HepG2 (cell line): ENCODE results near the gene NWD2. TPM values are rescaled to one million over a fixed set of nuclear protein-coding genes. Genes with fewer than 3 reads are reported as not detected.

ENCODE experiments used
- ATAC-seq: fragments of 200-7000 bp; cut with Tn5 transposase; 3 replicates; pipeline ENCODE4 v1.9.1; 2020; ENCODE audit warnings: mild to moderate bottlenecking, moderate library complexity
- BruUV-seq: library from RNA; stranded (reverse); fragments of 400-500 nt; replicated peaks from 2 replicates; lab custom pipeline; 2021; lab: Mats Ljungman, UMichigan
- CTCF ChIA-PET: fragments of 300-600 bp; formaldehyde crosslinking; extraction: SDS; loops from one replicate; lab custom pipeline; 2021; ENCODE audit warnings: low total read pairs, inconsistent platforms, low intra/inter-chr PET ratio; lab: Yijun Ruan, JAX
- POLR2A ChIA-PET: fragments of 350-600 bp; sonication (Branson Sonifier 250); formaldehyde crosslinking; loops from one replicate; lab custom pipeline; 2020; ENCODE audit warnings: antibody characterized with exemption, inconsistent platforms; lab: Yijun Ruan, JAX
- DNase-seq: peaks from one replicate; pipeline ENCODE4 v3.0.0-alpha.2; 2015; ENCODE audit warnings: low spot score
- FAIRE-seq: peaks from 3 replicates; lab custom pipeline; 2011; peaks lifted over from hg19 to GRCh38; lab: Jason Lieb, UNC
- H2AFZ ChIP-seq: one replicate; pipeline ENCODE4 v1.6.1; 2011; ENCODE audit warnings: low read length, inconsistent platforms
- H3K27ac ChIP-seq: fragments of 300-600 bp; 3 replicates; pipeline ENCODE4 v1.8.0; 2011; ENCODE audit warnings: mixed run types, mild to moderate bottlenecking, mixed read lengths, low read length, inconsistent platforms; ENCODE audit not compliant: insufficient read depth; ENCODE audit errors: extremely low read length
- H3K27me3 ChIP-seq, 2 experiments: fragments of 200-600 bp in 1 of 2; 2 replicates in 1 of 2; 3 replicates in 1 of 2; pipeline versions ENCODE4 v1.6.0 to v1.8.0; 2011; ENCODE audit warnings: low read length in 2 of 2, mild to moderate bottlenecking in 2 of 2, moderate library complexity in 2 of 2, inconsistent platforms in 1 of 2; ENCODE audit not compliant: insufficient read depth in 2 of 2, control insufficient read depth in 1 of 2
- H3K36me3 ChIP-seq, 2 experiments: fragments of 200-600 bp in 1 of 2; replicated peaks in 1 of 2; 2 replicates in 1 of 2; 3 replicates in 1 of 2; pipeline versions ENCODE4 v1.5.1 to v1.8.0; 2011; ENCODE audit warnings: low read length in 2 of 2, inconsistent platforms in 1 of 2; ENCODE audit not compliant: insufficient read depth in 2 of 2, control insufficient read depth in 1 of 2
- H3K4me1 ChIP-seq: 2 replicates; pipeline ENCODE4 v1.5.1; 2012; ENCODE audit warnings: low read length, inconsistent platforms; ENCODE audit not compliant: insufficient read depth
- H3K4me2 ChIP-seq: 2 replicates; pipeline ENCODE4 v1.6.0; 2011; ENCODE audit warnings: low read depth, low read length, inconsistent platforms
- H3K4me3 ChIP-seq, 3 experiments: fragments of 200-600 bp in 1 of 3; sonication (generic), shearing (Covaris generic) in 1 of 3; replicated peaks in 1 of 3; 2 replicates each; pipeline ENCODE4 v1.5.1; 2011 to 2016; ENCODE audit warnings: low read length in 3 of 3, inconsistent platforms in 2 of 3, low read depth in 2 of 3, mild to moderate bottlenecking in 2 of 3, control low read depth in 1 of 3, mixed read lengths in 1 of 3; ENCODE audit not compliant: insufficient read depth in 1 of 3
- H3K79me2 ChIP-seq: one replicate; pipeline ENCODE4 v1.6.1; 2011; ENCODE audit warnings: low read length, inconsistent platforms; ENCODE audit not compliant: insufficient read depth
- H3K9ac ChIP-seq: 2 replicates; pipeline ENCODE4 v1.6.0; 2011; ENCODE audit warnings: mild to moderate bottlenecking, low read depth, low read length, inconsistent platforms; ENCODE audit not compliant: insufficient read depth
- H3K9me3 ChIP-seq: 2 replicates; pipeline ENCODE4 v1.5.1; 2012; ENCODE audit warnings: mild to moderate bottlenecking, low read length
- H4K20me1 ChIP-seq: 2 replicates; pipeline ENCODE4 v1.6.0; 2011; ENCODE audit warnings: inconsistent platforms, mild to moderate bottlenecking, low read length, moderate library complexity; ENCODE audit not compliant: insufficient read depth
- CTCF ChIP-seq: sonication (generic); formaldehyde crosslinking; IDR thresholded peaks from 2 replicates; pipeline ENCODE4 v1.5.0; 2020; ENCODE audit warnings: mild to moderate bottlenecking, missing genetic modification reagents, moderate library complexity
- HNF4A ChIP-seq: sonication (generic); formaldehyde crosslinking; IDR thresholded peaks from 2 replicates; pipeline ENCODE4 v1.4.0; 2020; ENCODE audit warnings: missing genetic modification reagents
- HNRNPL ChIP-seq: fragments of 200-400 bp; formaldehyde crosslinking; IDR thresholded peaks from 2 replicates; pipeline ENCODE4 v1.6.1; 2017; ENCODE audit warnings: mild to moderate bottlenecking, low read depth, low read length
- STAG1 ChIP-seq: sonication (generic); formaldehyde crosslinking; IDR thresholded peaks from 2 replicates; pipeline ENCODE4 v1.4.0; 2020; ENCODE audit warnings: missing genetic modification reagents
- STAT5B ChIP-seq: sonication (generic); formaldehyde crosslinking; IDR thresholded peaks from 2 replicates; pipeline ENCODE4 v1.4.0; 2020; ENCODE audit warnings: missing genetic modification reagents
- ZBTB2 ChIP-seq: sonication (generic); formaldehyde crosslinking; IDR thresholded peaks from 2 replicates; pipeline ENCODE4 v1.8.0; 2022; ENCODE audit warnings: low read depth, missing genetic modification reagents
- ZBTB8A ChIP-seq: sonication (generic); formaldehyde crosslinking; IDR thresholded peaks from 2 replicates; pipeline ENCODE4 v1.4.0; 2020; ENCODE audit warnings: mild to moderate bottlenecking, low read depth, missing genetic modification reagents, borderline replicate concordance
- ZFP36L2 ChIP-seq: sonication (generic); formaldehyde crosslinking; IDR thresholded peaks from 2 replicates; pipeline ENCODE4 v1.4.0; 2020; ENCODE audit warnings: missing genetic modification reagents
- ZNF260 ChIP-seq: sonication (generic); formaldehyde crosslinking; IDR thresholded peaks from 2 replicates; pipeline ENCODE4 v1.4.0; 2020; ENCODE audit warnings: missing genetic modification reagents, low read depth, mild to moderate bottlenecking, borderline replicate concordance
- WGBS: methylation state at CpG from one replicate; pipeline ENCODE4 v1.1.6; 2017; ENCODE audit warnings: low lambda C conversion rate; 5-methylcytosine and 5-hydroxymethylcytosine counted together
- in situ Hi-C: cut with HindIII; loops from 2 replicates; pipeline ENCODE4 v1.10.0; 2017; ENCODE audit warnings: low pct_unique_long_range_greater_than_20kb; ENCODE audit not compliant: extremely low pct_ligation_motif_present
- intact Hi-C: fragments of 100-400 bp; cut with micrococcal nuclease; formaldehyde crosslinking; loops from one replicate; pipeline ENCODE4 v1.10.0; 2022; ENCODE audit not compliant: unreplicated experiment
- polyA plus RNA-seq, 8 experiments: library from polyadenylated mRNA; depleted of rRNA in 3 of 8; stranded (reverse) in 7 of 8; unstranded in 1 of 8; fragments of >200 nt; fragmentation: Illumina TruSeq in 4 of 8; extraction: Trizol in 4 of 8; gene quantifications; 2 replicates each; pipeline versions ENCODE4 v1.2.1 to v1.2.3, GENCODE V29; 2011 to 2016; ENCODE audit warnings: low read depth in 4 of 8, missing spikeins in 1 of 8, mixed read lengths in 1 of 8; ENCODE audit not compliant: insufficient read depth in 1 of 8
- total RNA-seq, 5 experiments: library from RNA; depleted of rRNA; stranded (reverse); fragments of >200 nt; fragmentation: Illumina TruSeq; extraction: Trizol; gene quantifications; 2 replicates each; pipeline ENCODE4 v1.2.3, GENCODE V29; 2016; ENCODE audit warnings: low read depth in 1 of 5

The NWD2 gene
- total and polyA plus RNA-seq, 2 of the 13 experiments (the other 11 are each of a cell fraction or from before 2014, with no cell fraction given): not detected

GRCh38 chr4:37434469-37434868 is 189.9 kb downstream of the NWD2 start:
- no peaks in the 10 kb centered on the region; a peak in 1 of 5 replicates for H3K27me3 ChIP-seq
- H4K20me1 ChIP-seq: no peaks in the 10 kb centered on the region
- CTCF ChIA-PET: no interaction called here
- ATAC-seq: no peak
- no peak for DNase-seq
- H2AFZ ChIP-seq: no peak overlapping the region
- in situ Hi-C loops: no loop called here
- FAIRE-seq: no peak
- intact Hi-C loops: loop anchor here (10.0 kb wide), 1 partner anchor 370 kb away; no protein-coding TSS in a partner anchor
- H3K79me2 ChIP-seq: no peaks in the 10 kb centered on the region
- no peak overlapping the region for H3K4me2 ChIP-seq
- no peaks in the 10 kb centered on the region for H3K36me3 ChIP-seq
- POLR2A ChIA-PET: interaction anchor here (0.6 kb wide), 1 partner anchor 19 kb away, joined by 3 read pairs; a partner anchor contains a TSS
- no peak overlapping the region for H3K9ac ChIP-seq
- no peak overlapping the region for H3K4me3 ChIP-seq
- WGBS: 43% methylated on average over 3 of the region's 3 CpGs
- TF ChIP-seq HNF4A (CRISPR knock-in tag) (peak; percentile 26; the same call in 1 of the 2 replicates), ZBTB8A (no peak), ZFP36L2 (no peak), HNRNPL (no peak), STAG1 (CRISPR knock-in tag) (peak; percentile 22; the same call in 1 of the 2 replicates), ZNF260 (CRISPR knock-in tag) (no peak), CTCF (CRISPR knock-in tag) (peak; percentile 33), STAT5B (CRISPR knock-in tag) (no peak), ZBTB2 (CRISPR knock-in tag) (no peak)
- H3K9me3 ChIP-seq: no peaks in the 10 kb centered on the region
- no peak overlapping the region for H3K27ac ChIP-seq
- no TSS peak for BruUV-seq
- H3K4me1 ChIP-seq: peaks cover 32% of the 10 kb centered on the region
